GM20000 (cell line): Measurements from ENCODE around the gene KCNMB2.

Experiments used
- DNase-seq: peaks from one replicate; pipeline ENCODE4 v3.0.0; 2012; ENCODE audit warnings: low spot score
- TF ChIP-seq, protein P1 (sequence below): IDR thresholded peaks from 2 replicates; pipeline ENCODE4 v1.5.1; 2012; ENCODE audit warnings: mild to moderate bottlenecking, control low read depth; ENCODE audit errors: extremely low read depth, missing control alignments

KCNMB2 gene

DNA sequence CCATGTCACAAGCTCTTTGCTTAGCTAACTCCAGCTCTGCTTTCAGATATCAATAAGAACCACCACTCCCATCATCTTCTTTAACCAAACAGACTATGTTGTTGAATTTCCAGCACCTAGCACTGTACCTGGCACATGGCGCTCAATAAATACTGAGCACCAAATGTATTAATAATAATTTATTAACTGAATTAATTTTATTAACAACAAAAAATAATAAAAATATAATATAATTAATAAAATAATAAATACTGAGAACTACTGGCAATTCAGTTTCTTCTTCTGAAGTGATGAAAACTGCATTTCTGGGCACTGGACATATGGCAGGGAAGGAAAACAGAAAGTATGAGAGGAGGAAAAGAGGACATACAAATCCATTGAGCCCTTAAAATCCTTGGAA is 271.5 kb downstream of the KCNMB2 start:
- no peak for DNase-seq
- TF ChIP-seq, protein P1, sequence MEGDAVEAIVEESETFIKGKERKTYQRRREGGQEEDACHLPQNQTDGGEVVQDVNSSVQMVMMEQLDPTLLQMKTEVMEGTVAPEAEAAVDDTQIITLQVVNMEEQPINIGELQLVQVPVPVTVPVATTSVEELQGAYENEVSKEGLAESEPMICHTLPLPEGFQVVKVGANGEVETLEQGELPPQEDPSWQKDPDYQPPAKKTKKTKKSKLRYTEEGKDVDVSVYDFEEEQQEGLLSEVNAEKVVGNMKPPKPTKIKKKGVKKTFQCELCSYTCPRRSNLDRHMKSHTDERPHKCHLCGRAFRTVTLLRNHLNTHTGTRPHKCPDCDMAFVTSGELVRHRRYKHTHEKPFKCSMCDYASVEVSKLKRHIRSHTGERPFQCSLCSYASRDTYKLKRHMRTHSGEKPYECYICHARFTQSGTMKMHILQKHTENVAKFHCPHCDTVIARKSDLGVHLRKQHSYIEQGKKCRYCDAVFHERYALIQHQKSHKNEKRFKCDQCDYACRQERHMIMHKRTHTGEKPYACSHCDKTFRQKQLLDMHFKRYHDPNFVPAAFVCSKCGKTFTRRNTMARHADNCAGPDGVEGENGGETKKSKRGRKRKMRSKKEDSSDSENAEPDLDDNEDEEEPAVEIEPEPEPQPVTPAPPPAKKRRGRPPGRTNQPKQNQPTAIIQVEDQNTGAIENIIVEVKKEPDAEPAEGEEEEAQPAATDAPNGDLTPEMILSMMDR: no peak

DNA sequence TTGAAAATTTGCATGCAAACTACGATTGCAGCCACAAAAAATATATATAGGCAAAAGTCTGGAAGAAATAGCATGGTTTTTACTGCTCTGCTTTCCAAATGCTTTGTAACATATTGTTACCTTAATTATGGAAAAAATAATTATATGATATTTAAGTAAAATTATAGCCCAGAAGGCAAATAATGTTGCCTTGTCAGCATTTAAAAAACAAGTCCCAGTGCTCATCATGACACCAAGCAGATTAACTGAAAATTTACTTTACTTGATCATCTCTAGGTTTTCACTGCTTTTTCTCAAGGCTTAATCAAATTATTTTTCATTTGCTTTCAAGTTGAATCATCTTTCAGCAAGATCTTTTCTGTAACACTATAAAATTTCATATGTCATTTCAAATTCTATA is 272.5 kb downstream of the KCNMB2 start:
- TF ChIP-seq, protein P1: no peak
- DNase-seq: no peak

DNA sequence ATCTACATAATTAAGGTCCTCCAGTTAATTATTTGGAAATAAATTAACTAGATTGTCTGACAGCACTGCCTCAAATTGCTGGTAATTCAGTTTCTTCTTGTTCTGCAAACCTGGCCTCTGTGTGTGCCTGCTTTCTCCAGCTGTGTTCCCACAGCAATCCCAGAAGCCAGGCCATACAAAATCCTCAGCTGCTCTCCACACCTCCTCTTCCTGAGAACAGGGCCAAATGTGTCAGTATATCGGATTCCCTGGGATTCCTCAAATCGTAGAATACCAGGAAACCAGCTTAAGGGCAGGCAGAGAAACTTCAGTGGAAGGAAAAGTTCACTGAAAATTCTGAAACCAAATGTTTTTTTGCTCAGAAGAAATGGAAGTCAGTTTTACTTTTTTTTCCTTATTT is 273.9 kb downstream of the KCNMB2 start:
- TF ChIP-seq, protein P1: no peak
- DNase-seq: no peak

DNA sequence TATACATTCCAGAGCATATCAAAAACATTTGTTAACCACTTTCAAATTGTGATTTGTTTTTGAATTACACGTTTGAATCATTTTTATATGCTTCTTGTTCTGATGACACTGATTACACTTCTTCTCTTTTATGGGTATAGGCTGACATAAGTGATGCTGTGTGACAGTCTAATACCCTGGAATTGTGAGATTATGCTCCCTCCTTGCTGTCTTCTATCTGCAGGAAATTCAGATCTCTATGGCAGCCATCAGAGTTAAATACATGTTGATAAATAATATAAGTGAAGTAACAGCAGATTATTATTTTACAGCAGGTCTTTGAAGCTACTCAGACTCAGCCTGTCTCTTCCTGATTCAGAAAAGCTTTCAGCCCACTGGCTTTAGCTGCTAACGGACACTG is 286.5 kb downstream of the KCNMB2 start:
- no peak for DNase-seq
- TF ChIP-seq, protein P1: no peak

DNA sequence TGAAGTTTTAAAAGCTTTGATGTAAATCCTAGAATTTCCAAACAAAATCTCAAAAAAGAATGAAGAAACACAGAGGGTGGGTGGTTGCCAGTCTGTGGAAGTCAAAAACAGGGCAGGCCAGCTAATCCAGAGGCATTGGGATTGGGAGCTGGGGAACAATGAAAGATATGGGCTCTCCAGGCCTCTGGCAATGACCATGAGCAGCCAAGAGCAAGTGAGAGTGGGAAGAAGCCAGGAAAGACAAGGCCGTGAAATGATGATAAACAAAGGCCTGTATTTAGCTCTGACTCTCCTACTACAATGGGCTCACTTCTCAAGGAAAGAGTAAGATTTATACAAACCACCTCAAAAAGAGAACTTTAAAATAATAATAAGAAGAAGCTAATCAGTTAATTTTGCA is 286.9 kb downstream of the KCNMB2 start:
- DNase-seq: no peak
- TF ChIP-seq, protein P1: no peak

DNA sequence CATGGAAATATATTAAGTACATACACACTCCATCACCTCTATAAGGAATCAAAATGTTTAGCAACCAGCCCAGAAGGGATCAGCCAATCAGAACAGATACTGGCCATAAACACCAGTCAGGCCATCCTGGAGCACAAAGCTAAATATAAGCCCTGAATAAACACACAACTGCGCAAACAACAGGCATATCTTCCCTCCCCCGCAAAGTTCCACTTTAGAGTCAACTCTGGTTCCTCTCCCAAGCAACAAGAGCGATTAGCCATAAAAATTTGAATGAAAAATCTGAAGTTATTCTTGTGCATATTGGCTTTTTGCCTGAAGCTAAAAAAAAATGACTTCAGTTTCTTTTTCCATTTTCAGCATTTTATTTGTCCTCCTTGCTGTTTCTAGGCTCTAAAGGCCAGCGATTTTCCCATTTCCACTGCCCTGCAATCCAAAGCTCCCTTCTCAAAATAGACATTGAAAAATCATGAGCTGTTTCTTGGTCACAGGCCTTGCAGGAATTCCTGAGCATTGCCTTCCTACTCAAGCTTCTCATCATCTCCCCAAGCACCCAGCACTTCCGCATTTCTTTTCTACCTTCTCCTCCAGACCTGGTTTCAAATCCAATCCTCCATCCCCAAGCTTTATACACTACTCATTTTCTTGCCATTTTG is 287.5 kb downstream of the KCNMB2 start:
- no peak for DNase-seq

DNA sequence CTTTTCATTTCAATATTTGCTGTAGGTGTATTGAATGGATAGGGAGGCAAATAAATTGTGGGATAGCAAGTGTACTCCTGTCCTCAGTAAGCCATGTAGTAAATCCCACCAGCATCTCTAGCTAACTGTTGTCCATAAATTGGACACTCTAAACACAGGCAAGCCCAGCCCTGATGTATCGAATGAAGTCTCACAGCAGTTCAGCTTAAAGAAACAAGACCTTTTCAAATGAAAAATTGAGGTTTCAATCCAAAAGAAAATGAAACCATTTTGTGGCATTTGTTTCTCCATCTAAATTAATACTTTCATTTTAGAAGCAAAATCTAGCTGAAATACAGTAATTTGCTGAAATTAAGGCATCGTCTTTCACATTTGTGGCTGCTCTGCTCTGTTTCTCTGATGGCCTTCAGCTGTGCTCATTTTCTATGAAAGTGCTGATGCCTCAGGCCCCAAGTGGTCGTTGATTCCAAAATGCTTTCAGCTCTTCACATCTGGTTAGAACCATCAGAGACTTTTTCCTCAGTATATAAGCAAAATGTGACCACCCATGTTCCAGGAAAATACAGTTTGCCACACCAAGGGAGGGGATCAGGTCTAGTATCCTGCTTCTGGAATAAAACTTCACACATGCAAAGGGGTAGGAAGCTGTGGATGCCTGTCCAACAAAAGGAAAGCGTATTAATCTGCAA is 290.3 kb downstream of the KCNMB2 start:
- peak; percentile 4 for DNase-seq

More for the DNA sequence above, 287.5 kb downstream of the KCNMB2 start:
- TF ChIP-seq, protein P1: no peak

More for the DNA sequence above, 290.3 kb downstream of the KCNMB2 start:
- TF ChIP-seq, protein P1: no peak
